ENCODE measurements around the gene GAS7. TPM values are rescaled to one million over a fixed set of nuclear protein-coding genes. Genes with fewer than 3 reads are reported as not detected.

GAS7 gene
- polyA plus RNA-seq, 1 donor: 24.4 TPM

- Histone ChIP-seq H3K4me3 (ENCODE audit: low read length) (no peak overlapping the region), H3K27ac (ENCODE audit: low read length) (no peak overlapping the region), H3K9me3 (ENCODE audit: control insufficient read depth, low read depth, low read length) (no peaks in the 10 kb centered on the region), H3K27me3 (ENCODE audit: control insufficient read depth, insufficient read depth, low read length) (no peaks in the 10 kb centered on the region), H3K4me1 (ENCODE audit: control insufficient read depth, insufficient read depth, low read length) (no peaks in the 10 kb centered on the region), H3K36me3 (ENCODE audit: control insufficient read depth, insufficient read depth, low read length) (peaks cover 15% of the 10 kb centered on the region)
- DNase-seq: no peak
- WGBS (ENCODE audit: insufficient coverage, low lambda C conversion rate): no CpG with 5 or more reads among the region's 19 CpGs
Measured at GRCh38 chr17:9917801-9918200, 280.6 kb downstream of the GAS7 start.

- Histone ChIP-seq H3K4me1 (ENCODE audit: control insufficient read depth, insufficient read depth, low read length) (no peaks in the 10 kb centered on the region), H3K36me3 (ENCODE audit: control insufficient read depth, insufficient read depth, low read length) (peaks cover 15% of the 10 kb centered on the region), H3K9me3 (ENCODE audit: control insufficient read depth, low read depth, low read length) (no peaks in the 10 kb centered on the region), H3K27ac (ENCODE audit: low read length) (no peak overlapping the region), H3K27me3 (ENCODE audit: control insufficient read depth, insufficient read depth, low read length) (no peaks in the 10 kb centered on the region), H3K4me3 (ENCODE audit: low read length) (no peak overlapping the region)
- no peak for DNase-seq
- WGBS (ENCODE audit: insufficient coverage, low lambda C conversion rate): no CpG with 5 or more reads among the region's 13 CpGs
Measured at GRCh38 chr17:9917131-9917530, 281.3 kb downstream of the GAS7 start.

- Histone ChIP-seq H3K4me1 (ENCODE audit: control insufficient read depth, insufficient read depth, low read length) (no peaks in the 10 kb centered on the region), H3K27me3 (ENCODE audit: control insufficient read depth, insufficient read depth, low read length) (no peaks in the 10 kb centered on the region), H3K9me3 (ENCODE audit: control insufficient read depth, low read depth, low read length) (no peaks in the 10 kb centered on the region), H3K36me3 (ENCODE audit: control insufficient read depth, insufficient read depth, low read length) (peaks cover 15% of the 10 kb centered on the region), H3K27ac (ENCODE audit: low read length) (no peak overlapping the region), H3K4me3 (ENCODE audit: low read length) (no peak overlapping the region)
- no peak for DNase-seq
- WGBS (ENCODE audit: insufficient coverage, low lambda C conversion rate): no CpG with 5 or more reads among the region's 8 CpGs
Measured at GRCh38 chr17:9916108-9916507, 282.3 kb downstream of the GAS7 start.

- peaks cover 14% of the 10 kb centered on the region for H3K36me3 ChIP-seq (ENCODE audit: control insufficient read depth, insufficient read depth, low read length)
- no peaks in the 10 kb centered on the region for H3K4me1 ChIP-seq (ENCODE audit: control insufficient read depth, insufficient read depth, low read length)
- no CpG with 5 or more reads among the region's 5 CpGs for WGBS (ENCODE audit: insufficient coverage, low lambda C conversion rate)
- H3K27me3 ChIP-seq (ENCODE audit: control insufficient read depth, insufficient read depth, low read length): no peaks in the 10 kb centered on the region
- H3K27ac ChIP-seq (ENCODE audit: low read length): no peak overlapping the region
- no peaks in the 10 kb centered on the region for H3K9me3 ChIP-seq (ENCODE audit: control insufficient read depth, low read depth, low read length)
- DNase-seq: no peak
- H3K4me3 ChIP-seq (ENCODE audit: low read length): no peak overlapping the region
Measured at GRCh38 chr17:9913476-9913875, 284.9 kb downstream of the GAS7 start.

- Histone ChIP-seq H3K27ac (ENCODE audit: low read length) (no peak overlapping the region), H3K36me3 (ENCODE audit: control insufficient read depth, insufficient read depth, low read length) (peaks cover 11% of the 10 kb centered on the region), H3K27me3 (ENCODE audit: control insufficient read depth, insufficient read depth, low read length) (peaks cover 3% of the 10 kb centered on the region)
Measured at GRCh38 chr17:9912121-9913099, 286.0 kb downstream of the GAS7 start.

GRCh38 chr17:9911089-9911488 lies 287.3 kb downstream of the GAS7 start:
- Histone ChIP-seq H3K9me3 (ENCODE audit: control insufficient read depth, low read depth, low read length) (no peaks in the 10 kb centered on the region), H3K27me3 (ENCODE audit: control insufficient read depth, insufficient read depth, low read length) (peaks cover 3% of the 10 kb centered on the region), H3K36me3 (ENCODE audit: control insufficient read depth, insufficient read depth, low read length) (peaks cover 6% of the 10 kb centered on the region), H3K27ac (ENCODE audit: low read length) (no peak overlapping the region), H3K4me1 (ENCODE audit: control insufficient read depth, insufficient read depth, low read length) (no peaks in the 10 kb centered on the region), H3K4me3 (ENCODE audit: low read length) (no peak overlapping the region)
- DNase-seq: no peak
- WGBS (ENCODE audit: insufficient coverage, low lambda C conversion rate): no CpG with 5 or more reads among the region's 12 CpGs

More at GRCh38 chr17:9912121-9913099, 286.0 kb downstream of the GAS7 start:
- Histone ChIP-seq H3K4me1 (ENCODE audit: control insufficient read depth, insufficient read depth, low read length) (no peaks in the 10 kb centered on the region), H3K9me3 (ENCODE audit: control insufficient read depth, low read depth, low read length) (no peaks in the 10 kb centered on the region), H3K4me3 (ENCODE audit: low read length) (no peak overlapping the region)
- 78% methylated on average over 6 of the region's 18 CpGs for WGBS (ENCODE audit: insufficient coverage, low lambda C conversion rate)
- no peak for DNase-seq

- Histone ChIP-seq H3K27me3 (ENCODE audit: control insufficient read depth, insufficient read depth, low read length) (peaks cover 3% of the 10 kb centered on the region), H3K27ac (ENCODE audit: low read length) (no peak overlapping the region), H3K4me1 (ENCODE audit: control insufficient read depth, insufficient read depth, low read length) (no peaks in the 10 kb centered on the region), H3K4me3 (ENCODE audit: low read length) (no peak overlapping the region), H3K9me3 (ENCODE audit: control insufficient read depth, low read depth, low read length) (no peaks in the 10 kb centered on the region), H3K36me3 (ENCODE audit: control insufficient read depth, insufficient read depth, low read length) (no peaks in the 10 kb centered on the region)
- no CpG with 5 or more reads among the region's 7 CpGs for WGBS (ENCODE audit: insufficient coverage, low lambda C conversion rate)
- no peak for DNase-seq
Measured at GRCh38 chr17:9908649-9909042, 289.8 kb downstream of the GAS7 start.

GRCh38 chr17:9907883-9908648 lies 290.3 kb downstream of the GAS7 start:
- peak in 1 of 2 donors; percentile 26 for DNase-seq
- no CpG with 5 or more reads among the region's 12 CpGs for WGBS (ENCODE audit: insufficient coverage, low lambda C conversion rate)

GRCh38 chr17:9907131-9907530 lies 291.3 kb downstream of the GAS7 start:
- Histone ChIP-seq H3K4me1 (ENCODE audit: control insufficient read depth, insufficient read depth, low read length) (no peaks in the 10 kb centered on the region), H3K27ac (ENCODE audit: low read length) (no peak overlapping the region), H3K36me3 (ENCODE audit: control insufficient read depth, insufficient read depth, low read length) (no peaks in the 10 kb centered on the region), H3K9me3 (ENCODE audit: control insufficient read depth, low read depth, low read length) (no peaks in the 10 kb centered on the region), H3K27me3 (ENCODE audit: control insufficient read depth, insufficient read depth, low read length) (peaks cover 3% of the 10 kb centered on the region), H3K4me3 (ENCODE audit: low read length) (no peak overlapping the region)
- 100% methylated on average over 1 of the region's 7 CpGs for WGBS (ENCODE audit: insufficient coverage, low lambda C conversion rate)
- DNase-seq: no peak

More at GRCh38 chr17:9907883-9908648, 290.3 kb downstream of the GAS7 start:
- H3K4me1 ChIP-seq (ENCODE audit: control insufficient read depth, insufficient read depth, low read length): no peaks in the 10 kb centered on the region
- H3K9me3 ChIP-seq (ENCODE audit: control insufficient read depth, low read depth, low read length): no peaks in the 10 kb centered on the region
- H3K27me3 ChIP-seq (ENCODE audit: control insufficient read depth, insufficient read depth, low read length): peaks cover 3% of the 10 kb centered on the region
- H3K36me3 ChIP-seq (ENCODE audit: control insufficient read depth, insufficient read depth, low read length): no peaks in the 10 kb centered on the region
- H3K4me3 ChIP-seq (ENCODE audit: low read length): no peak overlapping the region
- no peak overlapping the region for H3K27ac ChIP-seq (ENCODE audit: low read length)

GRCh38 chr17:9906616-9907015 lies 291.8 kb downstream of the GAS7 start:
- no peak for DNase-seq
- no peaks in the 10 kb centered on the region for H3K36me3 ChIP-seq (ENCODE audit: control insufficient read depth, insufficient read depth, low read length)
- H3K27me3 ChIP-seq (ENCODE audit: control insufficient read depth, insufficient read depth, low read length): peaks cover 3% of the 10 kb centered on the region
- no CpG with 5 or more reads among the region's 14 CpGs for WGBS (ENCODE audit: insufficient coverage, low lambda C conversion rate)
- H3K4me1 ChIP-seq (ENCODE audit: control insufficient read depth, insufficient read depth, low read length): no peaks in the 10 kb centered on the region
- H3K27ac ChIP-seq (ENCODE audit: low read length): no peak overlapping the region
- H3K4me3 ChIP-seq (ENCODE audit: low read length): no peak overlapping the region
- H3K9me3 ChIP-seq (ENCODE audit: control insufficient read depth, low read depth, low read length): no peaks in the 10 kb centered on the region

Data from large intestine (tissue), 3 donors.